Measurements from ENCODE around the gene CELA3B.

DNA sequence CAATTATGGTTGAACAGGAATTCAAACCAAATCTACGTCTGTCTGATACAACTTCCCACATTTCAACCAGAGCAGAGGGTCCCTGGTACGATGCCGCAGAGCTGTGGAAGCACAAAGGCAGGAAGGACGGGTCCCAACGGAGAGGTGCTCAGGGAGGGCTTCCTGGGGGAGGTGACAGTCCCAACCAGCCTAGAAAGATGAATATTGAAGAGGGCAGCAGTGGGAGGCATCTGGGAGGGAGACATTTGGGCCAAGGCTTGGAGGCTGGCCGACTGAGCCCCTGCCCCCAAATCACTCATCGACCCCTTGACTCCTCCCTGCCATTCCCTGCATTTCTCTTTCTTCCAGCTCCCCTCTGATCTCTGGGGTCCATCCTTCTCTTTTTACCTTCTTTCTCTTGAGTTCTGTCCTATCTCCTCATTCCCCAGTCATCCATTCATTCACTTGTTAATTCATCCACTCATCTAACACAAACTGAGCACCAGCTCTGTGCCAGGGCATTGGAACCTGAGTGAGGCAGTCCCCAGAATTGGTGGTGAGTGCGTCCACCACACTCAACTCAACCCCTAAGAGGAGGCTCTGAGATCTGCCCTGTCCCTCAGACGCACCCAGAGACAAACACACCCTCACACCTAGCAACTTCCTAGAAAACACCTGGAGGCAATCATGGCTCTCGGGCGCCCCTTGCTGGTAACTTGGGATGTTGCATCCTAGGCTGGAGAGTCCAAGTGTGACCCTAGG lies 13.2 kb upstream of the CELA3B start:
- TF ChIP-seq POLR2A (IDR thresholded peaks at IDR 0.05; ENCODE audit: low read depth, low read length) (no peak), POLR2AphosphoS5 (IDR thresholded peaks at IDR 0.05; ENCODE audit: low read depth, low read length) (no peak)

Data from GM12892 (cell line).